K562 (cell line): ENCODE results near the gene RSPH9. TPM values are rescaled to one million over a fixed set of nuclear protein-coding genes. Genes with fewer than 3 reads are reported as not detected.

ENCODE experiments used
- DACH1 ChIP-seq: fragments of 450-650 bp; IDR thresholded peaks from 2 replicates; pipeline ENCODE4 v1.6.1; 2018; ENCODE audit not compliant: partially characterized antibody
- ESRRB ChIP-seq: fragments of 250-450 bp; sonication (Bioruptor Pico); IDR thresholded peaks from 2 replicates; pipeline ENCODE4 v1.5.0; 2020; ENCODE audit warnings: mild to moderate bottlenecking, moderate library complexity, borderline replicate concordance
- FOXA3 ChIP-seq, 2 experiments: fragments of 450-650 bp in 1 of 2; sonication (generic) in 1 of 2; formaldehyde crosslinking; IDR thresholded peaks in 1 of 2; conservative IDR thresholded peaks in 1 of 2; 2 replicates each; pipeline versions ENCODE4 v1.4.0 to v1.8.0; 2020 to 2022; ENCODE audit warnings: mild to moderate bottlenecking in 2 of 2, missing genetic modification reagents in 1 of 2
- IRF2 ChIP-seq: sonication (generic); formaldehyde crosslinking; IDR thresholded peaks from 2 replicates; pipeline ENCODE4 v1.8.1; 2022; ENCODE audit warnings: mild to moderate bottlenecking, missing genetic modification reagents
- SMARCA4 ChIP-seq: fragments of 450-650 bp; IDR thresholded peaks from 2 replicates; pipeline ENCODE4 v1.6.1; 2016
- SNIP1 ChIP-seq: fragments of 450-650 bp; IDR thresholded peaks from 2 replicates; pipeline ENCODE4 v1.7.1; 2017; ENCODE audit warnings: low read depth, mild to moderate bottlenecking
- XRCC5 ChIP-seq: fragments of 200-400 bp; formaldehyde crosslinking; IDR thresholded peaks from 2 replicates; pipeline ENCODE4 v1.6.1; 2017; ENCODE audit warnings: low read depth, mild to moderate bottlenecking, low read length
- ZNF174 ChIP-seq: fragments of 250-450 bp; sonication (Bioruptor Pico); IDR thresholded peaks from 2 replicates; pipeline ENCODE4 v1.4.0; 2020; ENCODE audit warnings: mild to moderate bottlenecking
- ZNF695 ChIP-seq: fragments of 450-650 bp; formaldehyde crosslinking; IDR thresholded peaks from 2 replicates; pipeline ENCODE4 v1.4.0; 2020; ENCODE audit warnings: mild to moderate bottlenecking, moderate library complexity
- polyA plus RNA-seq, 8 experiments: library from polyadenylated mRNA; depleted of rRNA in 4 of 8; stranded (reverse) in 5 of 8; unstranded in 3 of 8; fragments of >200 nt; fragmentation: Nextera tagmentation in 2 of 8; fragmentation: Illumina TruSeq in 1 of 8; extraction: Ambion mirVana in 2 of 8; extraction: Trizol in 1 of 8; gene quantifications; 2 replicates each; pipeline versions ENCODE4 v1.2.1 to v1.2.3, GENCODE V29; 2011 to 2014; ENCODE audit warnings: inconsistent platforms in 1 of 8, missing spikeins in 1 of 8
- total RNA-seq, 7 experiments: library from RNA; depleted of rRNA in 6 of 7; stranded (reverse); fragments of >200 nt in 6 of 7; fragmentation: Illumina TruSeq in 2 of 7; extraction: Trizol in 2 of 7; gene quantifications; 2 replicates each; pipeline versions ENCODE4 v1.2.1 to v1.2.3, GENCODE V29; 2011 to 2021; ENCODE audit warnings: low replicate concordance in 1 of 7
- TF ChIP-seq, protein P1 (sequence below): sonication (generic); formaldehyde crosslinking; IDR thresholded peaks from 2 replicates; pipeline ENCODE4 v1.8.1; 2022; ENCODE audit warnings: missing genetic modification reagents
- TF ChIP-seq, protein P2 (sequence below), 2 experiments: fragments of 450-650 bp; formaldehyde crosslinking in 1 of 2; IDR thresholded peaks; 2 replicates each; pipeline versions ENCODE4 v1.4.0 to v1.6.1; 2014 to 2020; ENCODE audit warnings: mild to moderate bottlenecking in 2 of 2, borderline replicate concordance in 1 of 2, low read depth in 1 of 2
- TF ChIP-seq, protein P3 (sequence below): IDR thresholded peaks from 2 replicates; pipeline ENCODE4 v1.6.1; 2014; ENCODE audit warnings: antibody characterized with exemption

RSPH9 gene
- total and polyA plus RNA-seq, 9 of the 15 experiments (the other 6 are each of a cell fraction or from before 2014, with no cell fraction given), result 0.05 to 0.60 (median 0.39) TPM; not detected in 6

DNA sequence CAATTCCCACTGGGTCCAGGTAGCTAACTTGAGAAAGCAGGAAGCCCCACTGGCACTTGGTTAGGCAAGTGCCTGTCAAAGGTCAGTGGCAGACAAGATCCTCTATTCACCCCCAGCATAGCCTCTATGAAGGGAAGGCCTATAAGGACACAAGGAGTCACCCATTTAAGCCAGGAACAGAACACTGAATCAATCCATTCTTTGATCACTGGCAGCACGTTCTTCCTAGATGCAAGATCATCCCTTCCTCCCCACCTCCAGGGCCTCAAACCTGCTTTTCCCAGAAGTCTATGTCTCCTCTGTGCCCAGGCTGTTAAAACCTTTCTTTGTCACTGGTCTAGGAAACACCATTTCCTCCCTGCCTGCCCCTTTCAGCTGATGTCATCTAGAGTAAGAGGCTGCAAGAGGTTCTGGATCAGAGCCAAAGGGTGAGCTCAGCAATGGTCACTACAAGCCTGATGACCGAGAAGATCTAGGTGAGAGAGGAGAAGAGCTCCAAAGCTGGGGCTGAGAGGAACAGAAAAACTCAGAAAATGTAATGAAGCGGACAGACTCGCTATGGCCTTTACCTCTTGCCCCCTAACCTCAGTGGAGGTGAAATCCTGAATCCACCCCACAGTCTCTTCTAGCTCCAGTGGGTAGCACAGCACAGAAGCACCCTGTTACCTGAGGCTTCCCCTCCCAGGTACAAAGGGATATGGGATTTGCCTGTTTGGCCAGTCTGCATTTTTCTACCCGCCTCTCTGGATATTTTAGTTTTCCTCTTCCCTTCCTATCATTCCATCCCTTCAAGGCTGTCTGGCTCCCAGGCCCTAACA, 17.6 kb upstream of the RSPH9 start (continued):
- TF ChIP-seq, protein P1, sequence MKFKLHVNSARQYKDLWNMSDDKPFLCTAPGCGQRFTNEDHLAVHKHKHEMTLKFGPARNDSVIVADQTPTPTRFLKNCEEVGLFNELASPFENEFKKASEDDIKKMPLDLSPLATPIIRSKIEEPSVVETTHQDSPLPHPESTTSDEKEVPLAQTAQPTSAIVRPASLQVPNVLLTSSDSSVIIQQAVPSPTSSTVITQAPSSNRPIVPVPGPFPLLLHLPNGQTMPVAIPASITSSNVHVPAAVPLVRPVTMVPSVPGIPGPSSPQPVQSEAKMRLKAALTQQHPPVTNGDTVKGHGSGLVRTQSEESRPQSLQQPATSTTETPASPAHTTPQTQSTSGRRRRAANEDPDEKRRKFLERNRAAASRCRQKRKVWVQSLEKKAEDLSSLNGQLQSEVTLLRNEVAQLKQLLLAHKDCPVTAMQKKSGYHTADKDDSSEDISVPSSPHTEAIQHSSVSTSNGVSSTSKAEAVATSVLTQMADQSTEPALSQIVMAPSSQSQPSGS, result no peak
- TF ChIP-seq DACH1 (no peak), ZNF695 (CRISPR knock-in tag) (no peak), FOXA3 (CRISPR knock-in tag; conservative IDR thresholded peaks at IDR 0.05 in 1 of 2, IDR thresholded peaks at IDR 0.05 in 1 of 2) (no peak; a peak in 1 of 4 replicates), IRF2 (CRISPR knock-in tag) (no peak), XRCC5 (no peak), ESRRB (CRISPR knock-in tag) (0 out of 2 replicates have a peak, but pooled peaks have one; percentile 63), SMARCA4 (peak; percentile 89), ZNF174 (CRISPR knock-in tag) (no peak), SNIP1 (no peak)
- TF ChIP-seq, protein P2, sequence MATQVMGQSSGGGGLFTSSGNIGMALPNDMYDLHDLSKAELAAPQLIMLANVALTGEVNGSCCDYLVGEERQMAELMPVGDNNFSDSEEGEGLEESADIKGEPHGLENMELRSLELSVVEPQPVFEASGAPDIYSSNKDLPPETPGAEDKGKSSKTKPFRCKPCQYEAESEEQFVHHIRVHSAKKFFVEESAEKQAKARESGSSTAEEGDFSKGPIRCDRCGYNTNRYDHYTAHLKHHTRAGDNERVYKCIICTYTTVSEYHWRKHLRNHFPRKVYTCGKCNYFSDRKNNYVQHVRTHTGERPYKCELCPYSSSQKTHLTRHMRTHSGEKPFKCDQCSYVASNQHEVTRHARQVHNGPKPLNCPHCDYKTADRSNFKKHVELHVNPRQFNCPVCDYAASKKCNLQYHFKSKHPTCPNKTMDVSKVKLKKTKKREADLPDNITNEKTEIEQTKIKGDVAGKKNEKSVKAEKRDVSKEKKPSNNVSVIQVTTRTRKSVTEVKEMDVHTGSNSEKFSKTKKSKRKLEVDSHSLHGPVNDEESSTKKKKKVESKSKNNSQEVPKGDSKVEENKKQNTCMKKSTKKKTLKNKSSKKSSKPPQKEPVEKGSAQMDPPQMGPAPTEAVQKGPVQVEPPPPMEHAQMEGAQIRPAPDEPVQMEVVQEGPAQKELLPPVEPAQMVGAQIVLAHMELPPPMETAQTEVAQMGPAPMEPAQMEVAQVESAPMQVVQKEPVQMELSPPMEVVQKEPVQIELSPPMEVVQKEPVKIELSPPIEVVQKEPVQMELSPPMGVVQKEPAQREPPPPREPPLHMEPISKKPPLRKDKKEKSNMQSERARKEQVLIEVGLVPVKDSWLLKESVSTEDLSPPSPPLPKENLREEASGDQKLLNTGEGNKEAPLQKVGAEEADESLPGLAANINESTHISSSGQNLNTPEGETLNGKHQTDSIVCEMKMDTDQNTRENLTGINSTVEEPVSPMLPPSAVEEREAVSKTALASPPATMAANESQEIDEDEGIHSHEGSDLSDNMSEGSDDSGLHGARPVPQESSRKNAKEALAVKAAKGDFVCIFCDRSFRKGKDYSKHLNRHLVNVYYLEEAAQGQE (IDR thresholded peaks at IDR 0.05; ENCODE audit: borderline replicate concordance), result peak; percentile 15; the same call in 1 of the 2 replicates
- TF ChIP-seq, protein P2 (CRISPR knock-in tag; IDR thresholded peaks at IDR 0.05; ENCODE audit: low read depth), result 0 out of 2 replicates have a peak, but pooled peaks have one; percentile 28
- TF ChIP-seq, protein P3, sequence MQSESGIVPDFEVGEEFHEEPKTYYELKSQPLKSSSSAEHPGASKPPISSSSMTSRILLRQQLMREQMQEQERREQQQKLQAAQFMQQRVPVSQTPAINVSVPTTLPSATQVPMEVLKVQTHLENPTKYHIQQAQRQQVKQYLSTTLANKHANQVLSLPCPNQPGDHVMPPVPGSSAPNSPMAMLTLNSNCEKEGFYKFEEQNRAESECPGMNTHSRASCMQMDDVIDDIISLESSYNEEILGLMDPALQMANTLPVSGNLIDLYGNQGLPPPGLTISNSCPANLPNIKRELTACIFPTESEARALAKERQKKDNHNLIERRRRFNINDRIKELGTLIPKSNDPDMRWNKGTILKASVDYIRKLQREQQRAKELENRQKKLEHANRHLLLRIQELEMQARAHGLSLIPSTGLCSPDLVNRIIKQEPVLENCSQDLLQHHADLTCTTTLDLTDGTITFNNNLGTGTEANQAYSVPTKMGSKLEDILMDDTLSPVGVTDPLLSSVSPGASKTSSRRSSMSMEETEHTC, result no peak
